Activated CD8-positive, alpha-beta memory T cell treated with anti-CD3 and anti-CD28 coated beads, Interleukin-2, amount 50 U/mL, for 4 hours (primary cell): ENCODE measurements around the gene SYTL4.

Source experiments
- DNase-seq: peaks from one replicate; pipeline ENCODE4 v3.0.0-alpha.2; 2020

The SYTL4 gene

DNA sequence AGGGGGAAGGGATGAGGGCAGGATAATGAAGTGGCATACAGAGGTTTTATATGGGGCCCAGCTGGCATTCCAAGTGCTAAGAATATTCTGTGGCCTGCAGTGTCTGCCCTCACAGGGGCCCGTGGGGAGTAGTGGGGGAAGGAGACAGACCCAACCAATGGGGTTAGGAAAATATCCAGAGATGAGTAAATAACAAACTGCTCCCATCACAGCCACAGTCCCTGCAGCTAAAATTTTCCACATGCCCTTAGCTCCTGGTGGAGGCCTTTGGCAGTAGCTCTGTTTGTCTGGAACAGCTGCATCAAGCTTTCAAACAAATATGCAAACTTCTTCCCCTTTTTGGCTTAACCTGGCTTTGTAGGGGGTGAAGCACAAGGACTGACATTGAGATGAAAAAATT, 84.8 kb downstream of the SYTL4 start:
- no peak for DNase-seq

DNA sequence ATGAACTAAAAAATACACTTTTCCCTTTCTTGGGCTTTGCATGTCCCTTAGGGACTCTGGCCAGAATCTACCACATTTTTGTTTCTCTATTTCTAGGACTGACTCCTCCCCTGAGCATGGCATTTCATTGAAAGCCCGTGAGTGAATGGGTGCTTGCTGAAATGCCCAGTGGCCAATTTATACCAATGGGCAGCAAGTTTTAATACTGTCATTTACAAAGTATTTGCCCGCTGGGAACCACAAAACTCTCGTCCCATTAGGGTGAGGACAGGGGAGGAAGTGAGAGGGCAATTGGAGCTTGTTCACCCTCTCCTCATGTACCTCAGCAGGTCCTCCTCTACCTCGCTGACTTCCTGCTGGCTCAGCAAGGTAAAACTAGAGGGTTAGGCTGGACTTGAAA, 86.8 kb downstream of the SYTL4 start:
- no peak for DNase-seq

DNA sequence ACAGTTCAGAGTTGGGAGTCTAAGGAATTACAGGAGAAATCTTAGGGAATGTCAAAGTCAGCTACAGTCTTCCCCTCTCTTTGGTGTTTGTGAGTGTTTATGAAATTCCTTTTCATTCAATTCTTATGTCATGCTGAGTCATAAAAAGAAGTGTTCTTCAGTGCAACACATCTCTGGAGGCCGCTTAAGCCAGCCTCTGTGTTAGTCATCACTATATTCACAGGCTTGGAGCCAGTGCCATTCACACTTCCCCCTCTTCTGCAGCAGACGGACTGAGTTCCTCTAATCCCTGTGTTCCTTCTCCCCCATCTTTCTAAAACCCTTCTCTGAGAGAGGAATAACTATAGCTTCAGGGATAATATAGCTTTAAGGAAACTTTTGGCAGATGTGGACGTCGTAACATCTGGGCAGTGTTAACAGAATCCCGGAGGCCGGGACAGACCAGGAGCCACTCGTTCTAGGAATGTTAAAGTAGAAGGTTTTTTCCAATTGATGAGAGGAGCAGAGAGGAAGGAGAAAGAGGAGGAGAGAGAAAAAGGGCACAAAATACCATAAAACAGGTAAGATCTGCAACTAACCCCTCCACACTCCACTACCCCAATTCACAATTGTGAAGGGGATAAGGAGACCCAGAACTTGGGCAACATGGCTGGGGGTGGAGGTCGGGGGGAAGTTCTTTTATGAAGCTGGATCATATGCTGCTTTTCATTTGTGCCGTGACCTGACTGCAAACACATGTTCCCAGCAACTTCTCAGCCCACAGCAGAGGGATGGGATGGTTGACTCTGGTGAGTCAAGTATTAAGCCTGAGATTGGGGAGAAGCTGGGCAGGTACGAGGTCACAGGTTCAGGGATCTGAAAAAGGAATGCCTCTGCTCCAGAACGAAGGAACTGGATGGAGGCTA, 87.7 kb downstream of the SYTL4 start, which contains the start of gene SRPX2:
TSS of gene SRPX2 (plus strand) at position 244 of the 905 bp plus-strand sequence. CDS start 2,124 bp downstream, outside the sequence.
- DNase-seq: no peak

DNA sequence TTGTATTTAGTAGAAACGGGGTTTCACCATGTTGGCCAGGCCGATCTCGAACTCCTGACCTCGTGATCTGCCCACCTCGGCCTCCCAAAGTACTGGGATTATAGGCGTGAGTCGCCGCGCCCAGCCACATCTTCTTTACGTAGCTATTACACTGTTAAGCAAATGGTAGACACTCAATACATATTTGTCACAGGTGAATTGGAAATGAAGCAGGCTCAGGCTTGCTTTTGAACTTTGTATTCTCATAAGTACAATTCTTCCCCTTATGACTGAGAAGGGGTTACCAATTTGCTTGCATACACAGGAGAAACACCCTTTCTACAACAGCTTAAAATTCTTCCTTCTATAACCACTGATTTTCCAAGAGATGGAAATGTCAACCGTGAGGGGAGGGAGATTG, 88.7 kb downstream of the SYTL4 start:
- DNase-seq: no peak

DNA sequence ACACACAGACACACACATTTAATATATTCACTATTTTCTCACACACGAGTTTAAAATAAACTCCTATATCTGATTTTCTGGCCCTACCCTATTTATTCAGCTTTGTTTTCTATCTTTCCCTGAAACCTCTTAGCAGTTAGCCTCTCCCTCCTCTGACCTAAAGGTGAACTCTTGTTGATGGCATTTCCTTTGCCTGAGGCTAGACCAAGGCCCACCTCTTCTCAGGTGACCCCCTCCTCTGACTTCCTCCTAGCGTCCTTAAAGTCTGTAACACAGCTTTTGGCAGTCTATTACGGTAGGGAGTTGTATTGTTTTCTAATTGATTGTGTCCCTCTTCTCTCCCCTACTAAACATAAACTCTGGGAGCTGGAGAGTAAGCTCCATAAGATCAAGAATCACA, 89.6 kb downstream of the SYTL4 start:
- no peak for DNase-seq

DNA sequence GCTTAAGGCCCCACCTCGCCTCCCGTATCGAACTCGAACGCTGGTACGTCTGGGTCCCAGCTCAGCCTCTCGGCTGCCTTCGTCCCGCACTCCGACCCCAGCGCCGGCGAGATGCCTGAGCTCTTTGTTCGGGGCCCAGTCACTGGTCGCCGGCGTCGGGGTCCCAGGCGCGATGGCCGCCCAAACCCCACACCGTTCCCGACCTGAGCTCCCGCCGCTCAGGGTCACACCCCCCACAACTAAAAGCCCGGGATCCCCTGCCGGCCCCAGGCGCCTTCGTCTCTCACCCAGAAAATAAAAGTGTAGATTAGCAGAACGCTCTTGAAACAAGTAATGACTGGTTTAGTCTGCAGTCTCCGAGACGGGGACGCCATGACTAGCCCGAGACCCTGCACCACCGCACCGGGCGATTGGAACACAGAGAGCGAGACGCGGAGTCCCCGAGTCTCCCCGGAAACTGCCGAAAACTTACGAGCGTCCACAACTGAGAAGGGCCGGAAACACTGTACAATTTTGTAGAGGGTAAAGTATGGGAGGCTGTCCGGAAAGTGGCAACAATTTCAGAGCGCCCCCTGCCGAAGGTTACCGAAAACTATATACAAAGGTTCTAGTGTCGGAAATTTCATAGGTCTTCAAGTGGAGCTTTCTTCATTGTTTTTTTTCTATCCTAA, 95.5 kb downstream of the SYTL4 start, which contains the start of gene TSPAN6:
TSS of gene TSPAN6 (minus strand) at position 486 of the 671 bp plus-strand sequence. CDS start at position 374, 112 bp downstream.
- peak; percentile 67 for DNase-seq

DNA sequence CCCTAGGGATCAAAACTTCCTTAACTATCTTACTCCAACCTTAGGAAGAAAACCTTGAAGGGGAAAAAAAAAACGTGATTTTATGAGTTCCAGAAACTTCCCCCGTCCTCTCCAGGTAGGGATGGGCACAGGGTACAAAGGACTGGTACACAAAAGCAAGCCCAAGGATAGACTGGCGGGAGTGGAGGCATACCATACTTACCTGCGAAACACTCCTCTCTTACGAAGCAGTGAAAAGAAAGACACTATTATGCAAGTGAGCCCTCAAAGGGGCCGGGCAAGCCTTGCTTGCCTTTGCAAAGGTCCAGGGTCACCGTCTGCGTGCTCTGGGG, 96.0 kb downstream of the SYTL4 start:
- no peak for DNase-seq

DNA sequence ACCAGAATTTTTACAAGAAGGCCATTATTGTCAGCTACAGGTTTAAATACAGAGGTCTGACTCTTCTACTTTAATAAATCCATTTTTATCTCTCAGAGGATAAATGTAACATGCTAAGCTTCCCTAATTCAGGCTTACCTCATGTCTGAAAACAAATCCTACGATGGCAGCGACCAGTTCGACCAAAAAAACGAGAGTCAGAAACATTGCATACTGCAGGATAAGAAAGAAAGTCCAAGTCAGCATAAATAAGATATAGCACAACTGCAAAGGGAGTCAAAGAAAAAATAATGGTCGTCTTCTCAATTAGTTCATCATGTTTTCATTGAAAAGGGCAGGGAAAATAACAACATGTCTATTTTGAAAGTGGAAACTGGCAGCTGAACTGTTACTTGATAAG, 96.9 kb downstream of the SYTL4 start:
- DNase-seq: no peak

DNA sequence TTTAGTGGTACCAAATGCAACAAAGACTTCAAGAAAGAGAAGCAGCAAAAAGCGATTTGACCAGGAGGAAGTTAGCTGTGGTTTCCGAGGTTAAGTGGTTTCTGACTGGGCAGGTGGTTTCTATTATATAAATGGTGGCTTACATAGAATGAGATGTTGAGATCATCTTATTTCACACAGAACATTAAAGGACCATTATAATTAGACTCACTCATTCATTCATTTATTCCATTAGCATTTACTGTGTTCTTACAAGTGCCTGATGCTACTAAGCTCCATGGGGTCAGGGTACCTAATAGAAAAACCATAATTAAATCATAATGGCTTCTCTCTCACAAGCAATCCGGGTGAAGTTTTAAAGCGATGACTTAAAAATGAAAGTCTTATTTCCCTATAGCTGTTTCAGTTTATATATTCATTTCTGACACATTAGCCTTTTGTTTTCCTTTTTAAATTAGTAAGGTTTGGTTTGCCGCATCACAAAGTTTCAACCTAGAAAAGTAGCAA, 105.9 kb downstream of the SYTL4 start:
- DNase-seq: no peak
